GM21526 (cell line): ENCODE results near the gene ZFYVE27.
"Not testable (repeated sequence)": the region's sequence is repeated elsewhere in the genome, so short reads cannot be mapped to it uniquely, and the experiment has no call there.

Source experiments
- ATAC-seq: cut with Tn5 transposase; IDR thresholded peaks from one replicate; pipeline ENCODE4 v1.9.1; 2021; ENCODE audit warnings: moderate library complexity; ENCODE audit not compliant: unreplicated experiment, low FRiP score

Gene ZFYVE27

GRCh38 chr10:97736902-97737769 is at the start of gene ZFYVE27:
ZFYVE27 (plus strand) TSS chr10:97737128; CDS start chr10:97738478, 1,350 bp downstream.
- ATAC-seq, result peak; percentile 71

- ATAC-seq, result no peak
Observed at GRCh38 chr10:97687785-97688781, 48.8 kb upstream of the ZFYVE27 start.

- ATAC-seq, result no peak
Observed at GRCh38 chr10:97689559-97690020, 47.3 kb upstream of the ZFYVE27 start.

- ATAC-seq, result no peak
Observed at GRCh38 chr10:97690133-97690532, 46.8 kb upstream of the ZFYVE27 start.

- not testable (repeated sequence) for ATAC-seq
Observed at GRCh38 chr10:97698072-97698655, 38.8 kb upstream of the ZFYVE27 start.

GRCh38 chr10:97701438-97702069 is 35.4 kb upstream of the ZFYVE27 start:
- peak; percentile 70 for ATAC-seq

GRCh38 chr10:97703398-97704067 is 33.4 kb upstream of the ZFYVE27 start:
- ATAC-seq, result no peak

GRCh38 chr10:97704341-97704740 is 32.6 kb upstream of the ZFYVE27 start:
- no peak for ATAC-seq

- ATAC-seq, result no peak
Observed at GRCh38 chr10:97705006-97705670, 31.8 kb upstream of the ZFYVE27 start.

- no peak for ATAC-seq
Observed at GRCh38 chr10:97707134-97707861, 29.6 kb upstream of the ZFYVE27 start.

- no peak for ATAC-seq
Observed at GRCh38 chr10:97708167-97708566, 28.8 kb upstream of the ZFYVE27 start.

GRCh38 chr10:97708976-97709946 is 27.7 kb upstream of the ZFYVE27 start:
- ATAC-seq, result no peak

- ATAC-seq, result no peak
Observed at GRCh38 chr10:97711640-97712572, 25.0 kb upstream of the ZFYVE27 start.

- no peak for ATAC-seq
Observed at GRCh38 chr10:97713339-97713825, 23.5 kb upstream of the ZFYVE27 start, which contains the start of gene MARVELD1. MARVELD1 (plus strand) TSS chr10:97713730; CDS start chr10:97713877, 147 bp downstream.

- ATAC-seq, result peak; percentile 78
Observed at GRCh38 chr10:97713826-97714400, 23.0 kb upstream of the ZFYVE27 start.
